HG03521 (cell line): ENCODE results near the gene NRN1L.
"Not testable (repeated sequence)": the region's sequence is repeated elsewhere in the genome, so short reads cannot be mapped to it uniquely, and the experiment has no call there.

Experiments used
- ATAC-seq: cut with Tn5 transposase; IDR thresholded peaks from one replicate; pipeline ENCODE4 v1.9.1; 2021; ENCODE audit warnings: mild to moderate bottlenecking, moderate library complexity; ENCODE audit not compliant: unreplicated experiment

Gene NRN1L

DNA sequence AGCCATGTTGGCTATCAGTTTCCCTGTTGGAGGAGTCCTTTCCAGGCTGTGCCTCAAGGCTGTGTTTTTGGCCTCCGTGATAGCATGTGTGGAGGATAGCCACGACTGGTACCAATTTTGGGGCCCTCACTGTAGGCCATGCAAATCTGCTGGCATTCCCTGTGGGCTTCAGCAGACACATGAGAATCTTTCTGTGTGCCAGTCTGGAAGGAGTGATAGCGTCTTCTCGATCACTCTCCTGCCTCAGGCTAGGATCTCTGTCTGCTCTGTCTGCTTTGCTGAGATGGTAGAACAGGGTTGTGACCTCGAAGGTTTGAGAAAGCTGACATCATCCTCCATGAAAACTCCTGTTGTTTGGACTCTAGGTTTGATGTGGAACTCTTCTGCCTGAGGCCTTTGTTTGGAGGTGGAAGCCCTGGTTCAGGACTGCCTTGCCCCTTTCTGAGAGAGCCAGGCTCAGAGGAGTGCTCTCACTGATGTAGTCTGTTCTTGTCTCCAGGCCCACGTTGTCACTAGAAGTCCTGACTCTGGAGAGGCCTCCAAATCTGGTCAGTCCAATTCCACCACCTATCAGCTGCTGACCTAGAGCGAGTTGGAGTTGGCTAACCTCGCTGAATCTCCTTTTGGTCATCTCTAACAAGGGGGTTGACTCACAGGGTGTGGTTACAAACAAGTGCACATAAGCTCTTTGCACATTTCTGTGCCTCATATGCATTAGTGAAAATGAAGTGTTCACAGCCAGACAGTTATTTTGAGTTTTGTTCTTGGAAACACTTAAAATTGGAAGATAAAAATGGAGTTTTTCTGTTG is 23.9 kb upstream of the NRN1L start:
- no peak for ATAC-seq

DNA sequence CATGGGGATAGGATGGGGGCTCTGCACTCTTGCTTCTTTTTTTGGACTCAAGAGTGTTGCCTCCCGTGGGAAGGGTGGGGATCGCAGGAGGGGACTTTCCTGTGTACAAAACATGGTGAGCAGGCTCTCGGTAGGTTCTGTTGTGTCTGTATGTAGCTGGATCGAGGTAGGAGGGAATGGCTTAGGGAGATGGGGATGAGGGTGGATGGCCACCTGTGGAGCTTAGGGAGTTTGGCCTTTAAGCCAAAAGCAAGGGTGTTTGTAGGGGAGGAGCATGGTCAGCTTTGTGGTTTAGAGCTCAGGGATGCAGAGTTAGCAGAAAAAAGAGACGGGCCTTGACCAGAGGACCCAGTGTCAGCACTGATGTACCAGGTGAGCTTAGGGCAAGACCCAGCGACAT is 22.8 kb upstream of the NRN1L start:
- ATAC-seq = no peak

DNA sequence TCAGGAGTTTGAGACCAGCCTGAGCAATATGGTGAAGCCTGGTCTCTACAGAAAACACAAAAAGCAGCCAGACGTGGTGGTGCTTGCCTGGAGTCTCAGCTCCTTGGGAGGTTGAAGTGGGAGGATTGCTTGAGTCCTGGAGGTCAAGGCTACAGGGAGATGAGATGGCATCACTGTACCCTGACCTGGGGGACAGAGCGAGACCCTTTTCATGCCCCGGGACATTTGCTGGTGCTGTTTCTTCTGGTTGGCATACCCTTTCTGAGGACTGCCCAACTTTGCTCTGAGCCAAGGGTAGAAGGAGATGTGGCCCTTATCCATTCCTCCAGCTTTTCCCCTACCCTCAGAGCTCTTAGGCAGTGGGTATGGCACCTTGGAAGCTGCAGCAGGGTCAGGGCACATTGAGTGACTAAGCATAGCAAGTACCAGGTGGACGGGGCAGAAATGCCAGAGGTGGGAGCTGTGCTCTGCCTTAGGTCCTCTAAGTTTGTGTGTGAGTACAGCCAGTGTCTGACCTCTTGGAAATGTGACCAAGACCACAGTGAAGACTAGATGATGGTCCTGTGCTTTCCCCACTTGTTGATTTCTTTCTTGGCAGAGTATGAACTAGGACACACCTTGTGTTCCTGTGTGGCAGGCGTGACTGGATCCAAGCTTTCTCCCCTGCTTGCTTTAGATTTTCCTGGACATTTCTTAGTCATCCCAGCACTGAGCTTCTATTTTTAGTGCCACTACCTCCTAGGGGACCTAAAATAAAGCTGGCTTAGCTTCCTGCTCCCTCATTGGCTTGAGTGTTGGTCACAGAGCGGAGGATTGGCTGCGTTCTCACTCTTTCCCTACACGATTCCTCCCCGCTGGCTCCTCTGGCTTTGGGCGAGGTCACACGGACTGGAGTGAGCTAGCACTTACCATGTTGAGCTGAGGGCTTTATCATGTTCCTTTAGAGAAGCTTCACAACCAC is 21.8 kb upstream of the NRN1L start:
- ATAC-seq = no peak

DNA sequence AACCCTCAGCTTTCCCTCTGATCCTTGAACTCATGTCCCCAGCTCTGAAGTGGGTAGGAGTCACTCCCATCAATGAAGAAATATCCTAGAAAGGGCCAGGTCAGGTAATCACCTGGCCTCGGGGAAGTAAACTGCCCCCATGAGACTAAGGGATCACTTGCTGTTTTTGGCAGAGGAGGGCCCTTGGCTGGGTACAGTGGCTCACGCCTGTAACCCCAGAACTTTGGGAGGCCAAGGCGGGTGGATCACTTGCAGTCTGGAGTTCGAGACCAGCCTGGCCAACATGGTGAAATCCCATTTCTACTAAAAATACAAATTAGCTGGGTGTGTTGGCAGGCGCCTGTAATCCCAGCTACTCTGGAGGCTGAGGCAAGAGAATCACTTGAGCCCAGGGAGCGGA is 20.6 kb upstream of the NRN1L start:
- not testable (repeated sequence) for ATAC-seq

DNA sequence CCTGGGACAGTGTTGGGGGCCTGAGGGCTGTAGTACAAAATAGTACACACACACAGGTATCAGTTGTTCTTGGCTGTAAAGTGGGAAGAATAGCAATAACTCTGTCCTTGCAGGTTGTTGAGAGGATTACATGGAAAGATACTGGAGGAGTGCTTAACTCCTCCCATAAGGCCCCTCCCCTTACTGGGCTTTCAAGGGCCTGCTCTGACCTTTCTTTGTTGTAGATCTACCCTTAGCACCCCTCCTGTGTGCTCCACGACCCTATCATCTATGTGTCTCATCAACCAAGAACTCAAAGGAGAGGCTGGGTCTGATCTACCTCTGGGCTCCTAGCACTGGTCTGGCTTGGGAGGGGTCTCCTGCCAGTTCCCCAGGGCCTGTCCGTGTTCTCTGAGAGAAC is 20.1 kb upstream of the NRN1L start:
- ATAC-seq = no peak

DNA sequence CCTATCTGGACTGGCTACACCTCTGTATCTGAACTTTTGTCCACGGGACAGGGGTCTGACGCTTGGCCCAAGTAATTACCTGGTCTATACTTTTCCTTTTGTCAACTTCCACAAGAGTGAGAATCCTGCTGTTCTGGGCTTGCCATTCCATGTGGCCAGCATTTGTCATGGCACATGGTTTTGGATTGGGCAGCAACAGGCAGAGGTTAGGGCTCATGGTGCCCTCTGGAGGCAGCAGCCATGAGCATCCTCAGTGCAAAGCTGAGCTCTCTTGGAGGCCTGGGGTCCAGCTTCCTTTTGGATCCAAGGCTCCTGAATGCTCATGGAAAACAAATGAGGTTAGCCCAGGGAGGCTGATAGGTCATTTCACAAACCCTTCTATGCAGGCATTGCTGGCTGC is 19.4 kb upstream of the NRN1L start:
- no peak for ATAC-seq

DNA sequence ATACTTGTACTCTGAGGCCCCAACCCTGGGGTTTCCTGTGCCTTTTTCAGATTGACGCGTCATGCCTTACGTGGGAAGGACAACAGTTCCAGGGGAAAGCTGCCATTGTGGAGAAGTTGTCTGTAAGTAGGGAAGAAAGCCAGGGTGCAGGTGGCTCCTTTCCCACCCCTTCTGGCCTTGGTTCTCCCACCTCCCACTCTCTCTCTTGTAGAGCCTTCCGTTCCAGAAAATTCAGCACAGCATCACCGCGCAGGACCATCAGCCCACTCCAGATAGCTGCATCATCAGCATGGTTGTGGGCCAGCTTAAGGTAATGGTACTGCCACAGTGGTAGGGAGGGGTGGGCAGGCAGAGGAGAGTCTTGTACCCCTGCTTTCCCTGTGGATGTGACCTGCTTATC is 16.4 kb upstream of the NRN1L start:
- no peak for ATAC-seq

DNA sequence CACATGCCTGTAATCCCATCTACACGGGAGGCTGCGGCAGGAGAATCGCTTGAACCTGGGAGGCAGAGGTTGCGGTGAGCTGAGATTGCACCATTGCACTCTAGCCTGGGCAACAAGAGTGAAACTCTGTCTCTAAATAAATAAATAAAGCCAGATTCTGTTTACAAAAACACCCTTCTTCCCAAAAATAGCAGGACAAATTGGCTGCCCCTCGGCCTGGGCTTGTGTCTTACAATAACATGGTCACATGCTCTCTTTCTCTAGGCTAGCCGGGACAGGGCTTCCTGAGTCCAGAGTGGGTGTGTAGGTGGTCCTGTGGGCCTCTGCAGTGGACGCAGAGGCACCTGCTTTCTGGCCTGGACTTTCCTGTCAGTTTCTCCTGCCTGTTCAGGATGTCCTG is 15.0 kb upstream of the NRN1L start:
- no peak for ATAC-seq

DNA sequence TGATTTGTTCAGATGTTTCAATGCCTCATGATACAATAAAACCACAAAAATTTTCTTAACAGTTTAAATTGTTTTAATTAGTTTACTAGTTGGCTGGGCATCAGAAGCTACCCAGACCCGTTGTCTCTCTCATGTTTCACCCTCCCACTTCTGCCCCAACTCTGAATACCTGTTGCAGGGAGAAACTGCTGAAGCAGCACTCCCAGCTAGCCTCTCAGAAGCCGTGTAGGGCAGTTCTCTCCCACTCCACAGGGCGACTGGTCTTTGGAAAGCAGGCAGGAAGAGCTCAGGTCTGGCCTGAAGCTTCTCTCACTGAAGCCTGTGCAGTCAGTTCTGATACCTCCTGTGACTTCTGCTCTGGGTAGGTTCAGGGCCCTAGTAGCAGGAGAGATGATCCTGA is 13.4 kb upstream of the NRN1L start:
- ATAC-seq = no peak

DNA sequence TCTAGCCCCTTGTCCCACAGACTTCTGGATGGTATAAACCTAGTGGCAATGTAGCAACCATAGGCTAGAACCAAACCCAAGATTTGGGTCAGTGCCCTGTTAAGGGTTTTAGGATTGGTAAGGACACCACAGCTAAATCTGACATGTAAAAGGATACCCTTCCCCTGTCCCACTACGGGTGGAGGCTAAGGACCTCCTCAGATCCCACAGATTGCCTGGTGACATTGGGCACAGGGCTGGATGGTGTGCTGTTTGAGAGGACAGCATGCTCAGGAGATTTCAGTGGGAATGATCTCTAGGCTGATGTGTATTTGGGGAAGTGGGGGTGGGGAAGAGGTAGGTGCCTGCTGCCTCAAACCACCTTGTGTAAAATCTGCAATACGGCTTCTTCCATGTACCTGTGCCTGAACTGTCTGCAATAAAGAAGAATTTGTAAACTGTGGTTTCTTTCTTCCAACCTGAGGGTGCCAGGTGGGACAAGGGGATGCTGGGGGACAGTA is 12.5 kb upstream of the NRN1L start:
- ATAC-seq = no peak

DNA sequence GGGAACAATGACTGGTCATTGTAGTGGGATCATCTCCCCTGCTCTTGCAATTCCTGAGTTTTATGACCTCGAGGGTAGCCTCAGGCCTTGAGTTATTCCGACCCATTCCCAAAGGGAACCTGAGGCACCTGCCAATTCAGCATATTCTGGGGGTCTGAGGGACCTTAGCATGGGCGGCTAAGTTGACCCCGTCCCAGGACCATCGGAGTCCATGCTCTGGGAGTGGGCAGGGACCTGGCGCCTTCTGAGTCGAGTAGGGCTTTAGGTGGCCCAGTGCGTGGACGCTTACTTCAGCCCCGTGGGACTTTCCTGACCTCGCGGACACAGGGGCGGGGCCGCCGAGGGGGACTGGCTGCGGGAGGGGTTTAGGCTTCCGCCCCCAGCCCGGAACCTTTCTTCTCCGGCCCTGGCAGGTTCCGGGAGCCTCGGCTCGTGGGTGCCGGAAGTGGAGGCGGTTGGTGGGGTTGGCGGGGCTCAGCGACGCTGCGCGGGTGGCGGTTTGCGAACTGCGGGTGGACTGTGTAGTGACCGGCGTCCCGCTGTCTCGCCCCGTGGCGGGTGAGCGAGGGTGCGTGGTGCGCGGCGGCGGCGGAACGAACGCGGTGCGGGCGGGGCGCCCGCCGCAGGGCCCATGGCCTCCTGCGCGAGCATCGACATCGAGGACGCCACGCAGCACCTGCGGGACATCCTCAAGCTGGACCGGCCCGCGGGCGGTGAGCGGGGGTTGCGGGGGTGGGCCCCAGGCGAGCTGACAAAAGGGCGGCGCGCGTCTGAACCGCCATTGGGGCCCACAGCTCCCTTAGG is 11.9 kb upstream of the NRN1L start, which contains the start of gene EDC4:
EDC4 (plus strand) TSS at position 422 of the 804 bp plus-strand sequence; CDS start at position 632, 210 bp downstream.
- ATAC-seq = peak; percentile 77

DNA sequence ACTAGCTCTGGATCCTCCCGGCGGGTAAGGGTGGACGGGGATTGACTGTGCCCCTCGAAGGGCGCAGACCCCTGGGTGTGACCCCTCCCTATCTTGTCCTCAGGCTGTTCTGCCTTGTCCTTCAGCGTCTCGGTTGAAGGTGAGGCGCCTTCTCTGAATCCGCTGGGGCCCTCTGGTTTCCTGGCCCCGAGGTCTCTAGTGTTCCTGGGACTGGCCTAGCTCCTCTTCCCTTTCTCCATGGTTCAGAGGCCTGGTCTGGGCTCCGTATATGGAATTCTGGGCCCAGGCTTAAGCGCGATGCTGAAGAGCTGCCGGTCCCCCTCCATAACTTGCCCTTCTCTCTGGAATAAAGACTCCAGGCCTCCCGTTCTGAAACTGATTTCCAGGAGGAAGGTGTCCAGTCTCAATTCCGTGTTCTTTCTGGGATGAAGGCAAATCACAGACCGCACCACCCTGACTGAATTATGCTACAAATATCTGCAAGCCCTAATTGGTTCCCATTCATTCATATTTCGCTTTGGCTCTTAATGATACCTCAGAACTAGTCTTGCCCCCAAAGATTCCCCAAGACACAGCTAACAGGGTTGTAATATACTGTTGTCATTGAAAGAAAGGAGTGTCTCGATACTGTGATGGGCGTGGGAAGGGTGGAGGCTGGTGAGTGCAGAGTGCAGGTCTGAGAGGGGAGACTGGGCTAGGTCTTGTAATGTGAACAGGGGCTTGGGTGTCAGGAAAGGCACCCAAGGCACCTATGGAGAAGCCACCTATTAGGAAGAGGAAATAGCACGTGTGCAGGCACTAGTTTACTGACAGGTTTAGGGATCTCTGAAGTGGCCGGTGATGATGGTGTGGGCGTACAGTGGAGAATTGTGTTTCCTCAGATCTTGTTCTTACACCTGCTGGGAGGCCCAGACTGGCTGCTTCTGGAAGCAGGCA is 11.0 kb upstream of the NRN1L start:
- ATAC-seq = peak; percentile 19

DNA sequence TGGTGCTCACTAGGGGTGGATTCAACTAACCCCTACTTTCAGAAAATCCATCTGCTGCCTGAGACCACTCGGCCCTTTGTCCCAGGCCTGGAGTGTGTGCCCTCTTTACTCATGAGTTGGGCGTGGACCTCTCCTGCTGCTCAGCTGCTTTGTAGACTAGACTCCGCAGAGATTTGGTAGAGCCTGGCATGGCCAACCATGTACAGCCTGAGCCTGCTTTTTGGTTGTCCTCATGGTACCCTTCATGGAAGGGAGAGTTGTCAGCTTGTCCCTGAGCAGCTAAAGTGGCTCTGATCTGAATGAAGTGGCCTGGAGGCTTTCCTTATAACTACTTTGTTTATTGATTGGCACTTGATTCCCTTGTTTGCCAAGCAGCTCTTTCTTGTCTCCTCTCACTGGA is 10.3 kb upstream of the NRN1L start:
- no peak for ATAC-seq

DNA sequence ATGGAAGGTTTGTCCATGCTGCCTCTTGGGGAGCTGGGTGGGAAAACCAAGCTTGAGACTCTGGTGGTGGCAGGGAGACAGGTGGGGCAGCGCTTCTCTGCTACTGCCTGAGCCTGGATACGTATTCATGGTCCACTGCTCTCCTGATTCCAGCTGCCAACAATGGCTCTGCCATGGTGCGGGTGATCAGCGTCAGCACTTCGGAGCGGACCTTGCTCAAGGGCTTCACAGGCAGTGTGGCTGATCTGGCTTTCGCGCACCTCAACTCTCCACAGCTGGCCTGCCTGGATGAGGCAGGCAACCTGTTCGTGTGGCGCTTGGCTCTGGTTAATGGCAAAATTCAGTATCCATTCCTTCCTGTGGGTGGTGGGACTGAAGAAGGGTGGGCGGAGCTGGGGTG is 7.6 kb upstream of the NRN1L start:
- no peak for ATAC-seq

DNA sequence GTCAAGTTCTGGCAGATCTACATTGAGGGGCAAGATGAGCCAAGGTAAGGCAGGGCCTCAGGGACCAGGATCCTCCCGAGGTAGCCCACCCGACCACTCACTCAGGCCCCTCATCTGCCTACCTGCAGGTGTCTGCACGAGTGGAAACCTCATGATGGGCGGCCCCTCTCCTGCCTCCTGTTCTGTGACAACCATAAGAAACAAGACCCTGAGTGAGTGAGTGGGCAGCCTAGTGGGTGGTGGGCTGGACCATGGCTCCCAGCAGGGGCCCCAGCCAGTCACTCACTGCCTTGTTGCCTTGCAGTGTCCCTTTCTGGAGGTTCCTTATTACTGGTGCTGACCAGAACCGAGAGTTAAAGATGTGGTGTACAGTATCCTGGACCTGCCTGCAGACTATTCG is 6.5 kb upstream of the NRN1L start:
- no peak for ATAC-seq

DNA sequence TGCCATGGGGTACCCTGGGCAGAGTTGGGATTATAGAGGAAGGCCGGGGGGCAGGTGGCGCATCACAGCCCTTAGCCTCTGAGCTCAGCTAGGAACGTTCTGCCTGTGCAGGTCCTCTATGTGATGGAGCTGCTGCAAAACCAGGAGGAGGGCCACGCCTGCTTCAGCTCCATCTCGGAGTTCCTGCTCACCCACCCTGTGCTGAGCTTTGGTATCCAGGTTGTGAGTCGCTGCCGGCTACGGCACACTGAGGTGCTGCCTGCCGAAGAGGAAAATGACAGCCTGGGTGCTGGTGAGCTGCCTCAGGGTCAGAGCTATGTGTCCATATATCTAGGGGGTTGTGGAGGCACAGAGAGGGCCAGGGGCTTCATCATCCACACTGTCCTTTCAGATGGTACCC is 5.8 kb upstream of the NRN1L start:
- no peak for ATAC-seq

DNA sequence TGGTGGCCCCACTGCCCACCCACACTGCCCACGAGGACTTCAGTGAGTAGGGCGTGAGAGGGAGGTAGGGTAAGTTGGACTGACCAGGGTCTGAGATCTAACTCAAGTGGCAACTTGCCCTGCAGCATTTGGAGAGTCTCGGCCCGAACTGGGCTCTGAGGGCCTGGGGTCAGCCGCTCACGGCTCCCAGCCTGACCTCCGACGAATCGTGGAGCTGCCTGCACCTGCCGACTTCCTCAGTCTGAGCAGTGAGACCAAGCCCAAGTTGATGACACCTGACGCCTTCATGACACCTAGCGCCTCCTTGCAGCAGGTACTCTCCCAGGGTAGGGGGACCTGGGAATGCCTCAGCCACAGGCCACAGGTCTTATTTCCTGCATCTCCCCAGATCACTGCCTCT is 5.2 kb upstream of the NRN1L start:
- ATAC-seq = no peak

DNA sequence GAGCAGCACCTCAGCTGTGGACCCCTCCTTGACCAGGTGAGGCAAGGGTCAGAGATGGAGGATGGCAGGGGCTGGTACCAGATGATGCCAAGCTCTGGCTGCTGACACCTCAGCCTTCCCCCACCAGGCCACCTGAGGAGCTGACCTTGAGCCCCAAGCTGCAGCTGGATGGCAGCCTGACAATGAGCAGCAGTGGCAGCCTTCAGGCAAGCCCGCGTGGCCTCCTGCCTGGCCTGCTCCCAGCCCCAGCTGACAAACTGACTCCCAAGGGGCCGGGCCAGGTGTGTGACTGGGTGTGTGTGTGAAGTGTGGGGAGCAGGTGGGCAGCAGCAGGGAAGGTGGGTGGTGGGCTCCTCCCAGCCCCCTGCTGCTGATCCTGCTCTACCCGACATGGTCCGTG is 4.7 kb upstream of the NRN1L start:
- ATAC-seq = no peak

DNA sequence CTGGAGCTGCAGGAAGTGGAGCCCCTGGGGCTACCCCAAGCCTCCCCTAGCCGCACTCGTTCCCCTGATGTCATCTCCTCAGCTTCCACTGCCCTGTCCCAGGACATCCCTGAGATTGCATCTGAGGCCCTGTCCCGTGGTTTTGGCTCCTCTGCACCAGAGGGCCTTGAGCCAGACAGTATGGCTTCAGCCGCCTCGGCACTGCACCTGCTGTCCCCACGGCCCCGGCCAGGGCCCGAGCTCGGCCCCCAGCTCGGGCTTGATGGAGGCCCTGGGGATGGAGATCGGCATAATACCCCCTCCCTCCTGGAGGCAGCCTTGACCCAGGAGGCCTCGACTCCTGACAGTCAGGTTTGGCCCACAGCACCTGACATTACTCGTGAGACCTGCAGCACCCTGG is 4.1 kb upstream of the NRN1L start:
- ATAC-seq = no peak

DNA sequence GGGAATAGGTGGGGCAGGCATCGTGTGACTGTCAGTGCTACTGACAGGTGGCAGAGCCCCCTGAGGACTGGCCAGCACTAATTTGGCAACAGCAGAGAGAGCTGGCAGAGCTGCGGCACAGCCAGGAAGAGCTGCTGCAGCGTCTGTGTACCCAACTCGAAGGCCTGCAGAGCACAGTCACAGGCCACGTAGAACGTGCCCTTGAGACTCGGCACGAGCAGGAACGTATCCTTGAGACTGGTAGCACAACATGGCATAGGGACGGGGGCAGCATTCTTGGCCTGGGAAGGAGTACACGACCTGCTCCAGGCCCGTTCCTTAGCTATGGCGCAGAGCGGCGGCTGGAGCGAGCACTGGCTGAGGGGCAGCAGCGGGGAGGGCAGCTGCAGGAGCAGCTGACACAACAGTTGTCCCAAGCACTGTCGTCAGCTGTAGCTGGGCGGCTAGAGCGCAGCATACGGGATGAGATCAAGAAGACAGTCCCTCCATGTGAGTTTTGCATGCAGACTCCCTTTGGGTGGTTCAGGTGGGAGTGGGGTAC is 3.0 kb upstream of the NRN1L start:
- ATAC-seq = no peak
